A549 treated with dexamethasone at 1 μM for 4 hours (cell line): ENCODE measurements around the gene SRD5A3. TPM values are rescaled to one million over a fixed set of nuclear protein-coding genes. Genes with fewer than 3 reads are reported as not detected.

ENCODE experiments used
- total RNA-seq: library from RNA; stranded (reverse); fragments of 200-300 nt; extraction: Qiagen RNA extraction; gene quantifications from 5 replicates; pipeline ENCODE4 v1.2.3, GENCODE V29; 2022

Gene SRD5A3
- total RNA-seq = 8.6 to 11.4 TPM (median 9.9 TPM) in 5 replicates

GRCh38 chr4:55345980-55346850, at the start of gene SRD5A3:
SRD5A3 (plus strand) TSS chr4:55346242; CDS start chr4:55346337, 95 bp downstream.

GRCh38 chr4:55395529-55396307, 49.7 kb downstream of the SRD5A3 start, which contains the start of gene TMEM165:
TMEM165 (plus strand) TSS chr4:55395957; CDS start chr4:55396190, 233 bp downstream.

Other genes starting within 250 kb of the SRD5A3 start
- 0.14 to 0.20 TPM (median 0.15 TPM) in 5 replicates for gene KDR, start 220.6 kb upstream of the SRD5A3 start, total RNA-seq
- 51.3 to 57.3 TPM (median 54.9 TPM) in 5 replicates for gene TMEM165, start 49.7 kb downstream of the SRD5A3 start, total RNA-seq
- gene CLOCK, start 200.7 kb downstream of the SRD5A3 start, total RNA-seq = 3.5 to 7.9 TPM (median 6.0 TPM) in 5 replicates
- gene PDCL2, start 246.0 kb downstream of the SRD5A3 start, total RNA-seq = not detected in 5 replicates